Caco-2 (cell line): ENCODE data around the gene IQCC. TPM values are rescaled to one million over a fixed set of nuclear protein-coding genes. Genes with fewer than 3 reads are reported as not detected.
A peak's percentile ranks its signal among the peaks of the same experiment; 100 is the strongest.

Source experiments
- BruUV-seq: library from RNA; stranded (reverse); fragments of 400-500 nt; replicated peaks from 2 replicates; lab custom pipeline; 2021; lab: Mats Ljungman, UMichigan
- CTCF ChIA-PET: fragments of 300-600 bp; sonication (Branson Sonifier 250); formaldehyde crosslinking; loops from one replicate; lab custom pipeline; 2022; ENCODE audit warnings: antibody characterized with exemption; lab: Charles Lee
- POLR2A ChIA-PET: fragments of 300-600 bp; sonication (Branson Sonifier 250); formaldehyde crosslinking; loops from one replicate; lab custom pipeline; 2022; ENCODE audit warnings: antibody characterized with exemption; lab: Charles Lee
- DNase-seq, 2 experiments: peaks; one replicate each; pipeline versions ENCODE4 v3.0.0 to v3.0.0-alpha.2; 2020 to 2022
- H3K27me3 ChIP-seq: replicated peaks from 2 replicates; pipeline ENCODE4 v1.6.0; 2011; ENCODE audit warnings: low read length; ENCODE audit not compliant: control insufficient read depth, insufficient read depth
- H3K36me3 ChIP-seq: 2 replicates; pipeline ENCODE4 v1.5.1; 2011; ENCODE audit warnings: low read length; ENCODE audit not compliant: control insufficient read depth, insufficient read depth
- H3K4me1 ChIP-seq: fragments of 250-450 bp; sonication (Bioruptor Pico); 2 replicates; pipeline ENCODE4 v1.5.1; 2020; ENCODE audit warnings: mild to moderate bottlenecking
- H3K4me3 ChIP-seq: 2 replicates; pipeline ENCODE4 v1.5.1; 2011; ENCODE audit warnings: low read depth, mild to moderate bottlenecking, control low read depth, low read length
- H3K9me3 ChIP-seq: fragments of 250-450 bp; sonication (Bioruptor Pico); 2 replicates; pipeline ENCODE4 v1.5.1; 2020; ENCODE audit warnings: mild to moderate bottlenecking, moderate library complexity
- H3K27ac Mint-ChIP-seq: one replicate; pipeline ENCODE4 v1.8.0; 2022; ENCODE audit warnings: mixed read lengths; ENCODE audit not compliant: unreplicated experiment
- H3K27me3 Mint-ChIP-seq: one replicate; pipeline ENCODE4 v1.8.0; 2022; ENCODE audit warnings: mixed read lengths; ENCODE audit not compliant: insufficient read depth, unreplicated experiment
- H3K36me3 Mint-ChIP-seq: one replicate; pipeline ENCODE4 v1.8.0; 2022; ENCODE audit warnings: mild to moderate bottlenecking, mixed read lengths; ENCODE audit not compliant: insufficient read depth, unreplicated experiment
- H3K4me1 Mint-ChIP-seq: one replicate; pipeline ENCODE4 v1.8.0; 2022; ENCODE audit warnings: low read depth, mixed read lengths; ENCODE audit not compliant: unreplicated experiment
- H3K4me3 Mint-ChIP-seq: one replicate; pipeline ENCODE4 v1.8.0; 2022; ENCODE audit warnings: mild to moderate bottlenecking, moderate library complexity, mixed read lengths; ENCODE audit not compliant: unreplicated experiment
- H3K9me3 Mint-ChIP-seq: one replicate; pipeline ENCODE4 v1.8.0; 2022; ENCODE audit warnings: mixed read lengths; ENCODE audit not compliant: unreplicated experiment
- CTCF ChIP-seq, 2 experiments: fragments of 200-600 bp in 1 of 2; IDR thresholded peaks; 1 replicate in 1 of 2; 2 replicates in 1 of 2; pipeline versions ENCODE4 v1.5.1 to v1.8.0; 2011 to 2022; ENCODE audit warnings: antibody characterized with exemption in 1 of 2, control low read depth in 1 of 2, inconsistent platforms in 1 of 2, low read depth in 1 of 2, low read length in 1 of 2, mild to moderate bottlenecking in 1 of 2, moderate library complexity in 1 of 2; ENCODE audit not compliant: insufficient read depth in 1 of 2, severe bottlenecking in 1 of 2, unreplicated experiment in 1 of 2
- intact Hi-C: fragments of 100-400 bp; cut with micrococcal nuclease; formaldehyde crosslinking; loops from one replicate; pipeline ENCODE4 v1.10.0; 2022; ENCODE audit not compliant: unreplicated experiment
- total RNA-seq: library from RNA; stranded (reverse); gene quantifications from 2 replicates; pipeline ENCODE4 v1.2.3, GENCODE V29; 2022

IQCC gene
- total RNA-seq, 1 experiment from 2014 or later: 3.4 TPM

- no peaks in the 10 kb centered on the region for H3K27me3 ChIP-seq
- ChIA-PET CTCF (no interaction called here), POLR2A (interaction anchor here (0.6 kb wide), 1 partner anchor 79 kb away, joined by 5 read pairs; no protein-coding TSS in a partner anchor)
- no peak overlapping the region for H3K4me3 ChIP-seq
- no peak for DNase-seq
- Mint-ChIP-seq H3K27me3 (no peaks in the 10 kb centered on the region), H3K27ac (no peak overlapping the region), H3K36me3 (peaks cover 23% of the 10 kb centered on the region), H3K4me3 (no peak overlapping the region), H3K9me3 (no peaks in the 10 kb centered on the region), H3K4me1 (no peaks in the 10 kb centered on the region)
- no peaks in the 10 kb centered on the region for H3K4me1 ChIP-seq
- intact Hi-C loops: no loop called here
- peaks cover 1% of the 10 kb centered on the region; the same call in 1 of the 2 replicates for H3K36me3 ChIP-seq
- BruUV-seq: no TSS peak
- no peak for TF ChIP-seq CTCF (IDR thresholded peaks at IDR 0.05; ENCODE audit: insufficient read depth in 1 of 2, low read depth in 1 of 2, low read length in 1 of 2, severe bottlenecking in 1 of 2, unreplicated experiment in 1 of 2)
- H3K9me3 ChIP-seq: no peaks in the 10 kb centered on the region
Measured at GRCh38 chr1:32232558-32233304, 27.3 kb downstream of the IQCC start.

- intact Hi-C loops: no loop called here
- Mint-ChIP-seq H3K27ac (no peak overlapping the region), H3K4me1 (no peaks in the 10 kb centered on the region), H3K36me3 (peaks cover 8% of the 10 kb centered on the region), H3K27me3 (no peaks in the 10 kb centered on the region), H3K9me3 (no peaks in the 10 kb centered on the region), H3K4me3 (no peak overlapping the region)
- Histone ChIP-seq H3K4me3 (no peak overlapping the region), H3K36me3 (no peaks in the 10 kb centered on the region), H3K9me3 (no peaks in the 10 kb centered on the region), H3K4me1 (no peaks in the 10 kb centered on the region), H3K27me3 (no peaks in the 10 kb centered on the region)
- CTCF ChIA-PET: no interaction called here
- POLR2A ChIA-PET: interaction anchor here (1.1 kb wide), 1 partner anchor 101 kb away, joined by 3 read pairs; the partner anchor contains the start of gene MARCKSL1
- no peak for DNase-seq
- no peak for TF ChIP-seq CTCF (IDR thresholded peaks at IDR 0.05; ENCODE audit: insufficient read depth in 1 of 2, low read depth in 1 of 2, low read length in 1 of 2, severe bottlenecking in 1 of 2, unreplicated experiment in 1 of 2)
- no TSS peak for BruUV-seq
Measured at GRCh38 chr1:32234792-32235191, 29.3 kb downstream of the IQCC start.

GRCh38 chr1:32239337-32239736 lies 33.9 kb downstream of the IQCC start:
- no peak overlapping the region for H3K4me3 Mint-ChIP-seq
- no peaks in the 10 kb centered on the region for H3K36me3 Mint-ChIP-seq
- no peak overlapping the region for H3K27ac Mint-ChIP-seq
- intact Hi-C loops: no loop called here
- no peaks in the 10 kb centered on the region for H3K4me1 Mint-ChIP-seq
- H3K27me3 Mint-ChIP-seq: no peaks in the 10 kb centered on the region
- H3K9me3 Mint-ChIP-seq: no peaks in the 10 kb centered on the region
- POLR2A ChIA-PET: interaction anchor here (0.6 to 0.7 kb wide), 2 partner anchors 9 to 97 kb away, joined by 3 to 4 read pairs; partner anchors contain the start of gene MARCKSL1
- H3K4me1 ChIP-seq: no peaks in the 10 kb centered on the region
- CTCF ChIA-PET: no interaction called here
- BruUV-seq: TSS peak; percentile 36
- no peaks in the 10 kb centered on the region for H3K27me3 ChIP-seq
- no peak for DNase-seq
- no peak for TF ChIP-seq CTCF (IDR thresholded peaks at IDR 0.05; ENCODE audit: insufficient read depth in 1 of 2, low read depth in 1 of 2, low read length in 1 of 2, severe bottlenecking in 1 of 2, unreplicated experiment in 1 of 2)
- H3K9me3 ChIP-seq: no peaks in the 10 kb centered on the region
- H3K36me3 ChIP-seq: no peaks in the 10 kb centered on the region
- no peak overlapping the region for H3K4me3 ChIP-seq
